ENCODE measurements around the gene TBL2.
"Not testable (repeated sequence)": the region's sequence is repeated elsewhere in the genome, so short reads cannot be mapped to it uniquely, and the experiment has no call there.

The TBL2 gene

DNA sequence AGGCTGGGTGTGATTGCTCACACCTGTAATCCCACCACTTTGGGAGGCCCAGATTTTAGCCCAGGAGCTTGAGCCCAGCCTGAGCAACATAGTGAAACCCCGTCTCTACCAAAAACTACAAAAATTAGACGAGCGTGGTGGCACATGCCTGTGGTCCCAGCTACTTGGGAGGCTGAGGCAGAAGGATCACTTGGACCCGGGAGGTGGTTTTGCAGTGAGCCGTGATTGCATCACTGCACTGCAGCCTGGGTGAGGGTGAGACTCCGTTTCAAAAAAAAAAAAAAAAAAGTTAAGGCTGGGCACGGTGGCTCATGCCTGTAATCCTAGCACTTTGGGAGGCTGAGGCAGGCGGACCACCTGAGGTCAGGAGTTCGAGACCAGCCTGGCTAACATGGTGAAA lies 2.6 kb upstream of the TBL2 start:
- not testable (repeated sequence) for H3K36me3 ChIP-seq (ENCODE audit: control insufficient read depth, insufficient read depth, low read length); H3K4me1 ChIP-seq (ENCODE audit: control insufficient read depth, insufficient read depth, low read length); H3K9me3 ChIP-seq (ENCODE audit: control insufficient read depth, insufficient read depth, low read length); H3K9ac ChIP-seq (ENCODE audit: low read depth, low read length); H3K4me3 ChIP-seq (ENCODE audit: low read depth, low read length)
- peaks cover 52% of the 10 kb centered on the region for H3K27me3 ChIP-seq (ENCODE audit: control insufficient read depth, insufficient read depth, low read length)

DNA sequence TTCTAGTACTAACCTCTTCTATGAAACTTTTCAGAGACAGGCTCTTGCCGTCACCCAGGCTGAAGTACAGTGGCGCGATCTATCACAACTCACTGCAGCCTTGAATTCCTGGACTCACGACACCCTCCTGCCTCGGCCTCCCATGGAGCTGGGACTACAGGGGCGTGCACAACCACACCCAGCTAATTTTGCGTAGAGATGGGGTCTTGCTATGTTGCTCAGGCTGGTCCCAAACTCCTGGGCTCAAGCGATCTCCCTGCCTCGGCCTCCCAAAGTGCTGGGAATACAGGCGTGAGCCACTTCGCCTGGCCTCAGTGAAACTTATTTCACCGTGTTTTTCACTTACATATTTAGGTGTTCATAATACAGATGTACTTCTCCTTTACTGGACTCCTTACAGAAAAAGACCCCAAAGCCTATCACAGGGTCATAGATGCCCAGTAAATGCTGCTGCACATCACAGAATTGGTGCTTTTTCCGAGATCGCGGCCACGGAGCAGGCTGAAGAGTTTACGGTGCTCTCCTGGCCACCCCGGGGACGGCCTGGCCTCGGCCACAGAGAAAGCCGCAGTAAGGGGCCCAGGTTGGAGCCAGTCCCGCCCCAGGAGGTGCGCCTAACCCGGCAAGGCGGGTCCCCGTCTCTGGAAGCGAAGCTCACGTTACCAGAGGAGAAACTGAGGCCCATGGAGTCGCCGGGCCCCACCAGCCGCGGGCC lies 595 bp downstream of the TBL2 start:
- H3K4me3 ChIP-seq (ENCODE audit: low read depth, low read length), result peak overlapping the region; percentile 79
- no peaks in the 10 kb centered on the region for H3K9me3 ChIP-seq (ENCODE audit: control insufficient read depth, insufficient read depth, low read length)
- H3K9ac ChIP-seq (ENCODE audit: low read depth, low read length), result peak overlapping the region; percentile 88
- H3K4me1 ChIP-seq (ENCODE audit: control insufficient read depth, insufficient read depth, low read length), result no peaks in the 10 kb centered on the region
- peaks cover 29% of the 10 kb centered on the region for H3K27me3 ChIP-seq (ENCODE audit: control insufficient read depth, insufficient read depth, low read length)
- peaks cover 16% of the 10 kb centered on the region for H3K36me3 ChIP-seq (ENCODE audit: control insufficient read depth, insufficient read depth, low read length)

DNA sequence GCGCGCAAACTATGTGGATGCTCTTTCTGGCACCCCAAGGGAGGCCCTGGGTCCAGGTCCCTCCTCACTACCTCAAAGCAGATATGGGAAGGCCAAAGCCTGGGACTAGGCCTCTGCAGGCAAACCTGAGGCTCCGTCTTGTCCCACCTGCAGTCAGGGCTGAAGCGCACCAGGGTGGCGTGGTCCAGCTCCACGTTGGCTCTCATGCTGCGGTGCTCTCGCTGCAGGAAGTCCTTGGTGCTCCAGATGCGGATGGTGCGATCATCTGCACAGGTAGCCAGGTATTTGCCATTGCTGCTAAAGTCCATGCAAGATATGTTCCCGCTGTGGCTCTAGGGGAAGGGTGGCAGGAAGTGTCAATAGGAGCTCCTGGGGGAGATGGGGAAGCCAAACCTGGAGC lies 4.6 kb downstream of the TBL2 start:
- Histone ChIP-seq H3K27me3 (ENCODE audit: control insufficient read depth, insufficient read depth, low read length) (peaks cover 7% of the 10 kb centered on the region), H3K4me3 (ENCODE audit: low read depth, low read length) (no peak overlapping the region), H3K36me3 (ENCODE audit: control insufficient read depth, insufficient read depth, low read length) (peaks cover 32% of the 10 kb centered on the region), H3K9me3 (ENCODE audit: control insufficient read depth, insufficient read depth, low read length) (no peaks in the 10 kb centered on the region), H3K4me1 (ENCODE audit: control insufficient read depth, insufficient read depth, low read length) (no peaks in the 10 kb centered on the region), H3K9ac (ENCODE audit: low read depth, low read length) (no peak overlapping the region)

DNA sequence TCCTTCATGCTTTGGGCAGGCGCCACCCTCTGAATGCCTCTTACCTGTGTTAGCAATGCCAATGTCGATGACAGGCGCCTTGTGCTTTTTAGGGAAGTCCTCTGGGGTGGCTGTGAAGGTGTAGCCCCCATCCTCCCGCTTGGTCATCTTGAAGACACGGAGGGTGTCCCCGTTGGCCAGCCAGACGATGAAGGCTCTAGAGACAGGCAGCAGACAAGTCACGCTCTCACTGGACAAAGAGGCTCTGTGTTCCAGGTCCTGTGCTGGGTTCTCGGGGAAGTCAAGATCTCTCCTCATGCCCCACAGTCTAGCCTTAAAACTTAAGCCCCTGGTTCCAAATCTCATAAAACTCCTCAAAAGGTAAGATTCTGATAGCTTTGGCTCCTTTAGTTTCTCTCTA lies 5.1 kb downstream of the TBL2 start:
- no peak overlapping the region for H3K4me3 ChIP-seq (ENCODE audit: low read depth, low read length)
- peaks cover 32% of the 10 kb centered on the region for H3K36me3 ChIP-seq (ENCODE audit: control insufficient read depth, insufficient read depth, low read length)
- H3K27me3 ChIP-seq (ENCODE audit: control insufficient read depth, insufficient read depth, low read length), result peaks cover 7% of the 10 kb centered on the region
- H3K9me3 ChIP-seq (ENCODE audit: control insufficient read depth, insufficient read depth, low read length), result no peaks in the 10 kb centered on the region
- H3K9ac ChIP-seq (ENCODE audit: low read depth, low read length), result no peak overlapping the region
- H3K4me1 ChIP-seq (ENCODE audit: control insufficient read depth, insufficient read depth, low read length), result no peaks in the 10 kb centered on the region

DNA sequence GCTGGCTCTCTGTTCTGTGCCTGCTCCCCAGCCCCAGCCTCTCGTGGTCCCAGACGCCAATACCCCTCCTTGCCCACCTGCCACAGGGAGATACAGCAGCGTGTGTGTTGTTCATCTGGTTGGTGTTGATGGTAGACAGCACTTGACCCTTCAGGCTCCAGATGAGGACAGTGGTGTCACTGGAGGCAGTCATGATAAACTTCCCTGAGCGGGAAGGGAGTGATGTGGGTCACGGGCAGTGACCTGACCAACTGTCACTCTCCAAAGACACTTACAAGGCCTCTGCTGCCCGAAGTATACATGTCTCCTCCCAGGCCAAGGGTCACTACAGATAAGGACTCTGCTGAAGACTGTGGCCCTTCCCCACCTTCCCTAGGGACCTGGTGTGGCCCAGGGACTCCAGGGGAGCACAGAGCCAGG lies 5.6 kb downstream of the TBL2 start:
- no peaks in the 10 kb centered on the region for H3K4me1 ChIP-seq (ENCODE audit: control insufficient read depth, insufficient read depth, low read length)
- no peak overlapping the region for H3K4me3 ChIP-seq (ENCODE audit: low read depth, low read length)
- H3K9me3 ChIP-seq (ENCODE audit: control insufficient read depth, insufficient read depth, low read length), result no peaks in the 10 kb centered on the region
- H3K9ac ChIP-seq (ENCODE audit: low read depth, low read length), result no peak overlapping the region
- H3K27me3 ChIP-seq (ENCODE audit: control insufficient read depth, insufficient read depth, low read length), result peaks cover 5% of the 10 kb centered on the region
- H3K36me3 ChIP-seq (ENCODE audit: control insufficient read depth, insufficient read depth, low read length), result peaks cover 32% of the 10 kb centered on the region

DNA sequence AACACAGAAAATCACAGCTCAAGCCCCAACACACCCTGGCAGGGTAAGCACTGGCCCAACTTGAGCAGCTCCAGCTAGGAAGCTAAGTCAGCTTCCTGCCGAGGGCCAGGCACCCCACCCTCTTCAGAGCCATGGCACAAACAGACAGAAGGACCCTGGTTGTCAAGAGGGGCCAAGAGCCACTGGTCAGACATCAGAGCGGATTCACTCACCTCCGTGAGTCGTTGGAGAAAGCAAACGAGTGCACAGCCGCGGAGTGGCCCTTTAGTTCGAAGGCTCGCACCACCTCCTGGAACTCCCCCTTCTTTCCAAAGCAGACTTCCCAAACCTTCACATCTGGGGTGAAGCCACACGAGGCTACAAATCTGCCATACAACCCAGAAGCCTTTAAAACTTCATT lies 7.4 kb downstream of the TBL2 start:
- H3K4me3 ChIP-seq (ENCODE audit: low read depth, low read length), result no peak overlapping the region
- no peak overlapping the region for H3K9ac ChIP-seq (ENCODE audit: low read depth, low read length)
- peaks cover 3% of the 10 kb centered on the region for H3K27me3 ChIP-seq (ENCODE audit: control insufficient read depth, insufficient read depth, low read length)
- H3K9me3 ChIP-seq (ENCODE audit: control insufficient read depth, insufficient read depth, low read length), result no peaks in the 10 kb centered on the region
- H3K4me1 ChIP-seq (ENCODE audit: control insufficient read depth, insufficient read depth, low read length), result no peaks in the 10 kb centered on the region
- H3K36me3 ChIP-seq (ENCODE audit: control insufficient read depth, insufficient read depth, low read length), result peaks cover 32% of the 10 kb centered on the region

DNA sequence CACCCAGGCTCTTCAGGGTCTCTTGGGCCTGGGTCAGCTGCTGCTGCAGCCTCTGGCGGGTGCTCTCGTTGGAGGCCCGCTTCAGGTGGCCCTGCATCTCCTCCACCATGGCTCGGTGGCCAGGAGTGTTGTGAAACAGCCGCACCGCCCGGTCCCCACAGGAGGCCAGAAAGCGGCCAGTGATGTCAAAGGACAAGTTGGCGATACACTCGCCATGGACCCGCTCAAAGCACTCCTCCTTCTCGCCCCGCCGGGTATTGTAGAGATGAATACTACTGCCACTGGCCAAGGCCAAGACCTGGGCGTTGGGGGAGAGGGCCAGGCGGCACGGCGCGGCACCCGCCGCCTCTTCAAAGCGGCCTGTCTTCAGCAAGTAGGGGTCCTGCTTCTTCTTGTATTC lies 7.9 kb downstream of the TBL2 start:
- Histone ChIP-seq H3K9me3 (ENCODE audit: control insufficient read depth, insufficient read depth, low read length) (no peaks in the 10 kb centered on the region), H3K36me3 (ENCODE audit: control insufficient read depth, insufficient read depth, low read length) (peaks cover 32% of the 10 kb centered on the region), H3K4me3 (ENCODE audit: low read depth, low read length) (no peak overlapping the region), H3K27me3 (ENCODE audit: control insufficient read depth, insufficient read depth, low read length) (peaks cover 4% of the 10 kb centered on the region), H3K9ac (ENCODE audit: low read depth, low read length) (no peak overlapping the region), H3K4me1 (ENCODE audit: control insufficient read depth, insufficient read depth, low read length) (no peaks in the 10 kb centered on the region)

DNA sequence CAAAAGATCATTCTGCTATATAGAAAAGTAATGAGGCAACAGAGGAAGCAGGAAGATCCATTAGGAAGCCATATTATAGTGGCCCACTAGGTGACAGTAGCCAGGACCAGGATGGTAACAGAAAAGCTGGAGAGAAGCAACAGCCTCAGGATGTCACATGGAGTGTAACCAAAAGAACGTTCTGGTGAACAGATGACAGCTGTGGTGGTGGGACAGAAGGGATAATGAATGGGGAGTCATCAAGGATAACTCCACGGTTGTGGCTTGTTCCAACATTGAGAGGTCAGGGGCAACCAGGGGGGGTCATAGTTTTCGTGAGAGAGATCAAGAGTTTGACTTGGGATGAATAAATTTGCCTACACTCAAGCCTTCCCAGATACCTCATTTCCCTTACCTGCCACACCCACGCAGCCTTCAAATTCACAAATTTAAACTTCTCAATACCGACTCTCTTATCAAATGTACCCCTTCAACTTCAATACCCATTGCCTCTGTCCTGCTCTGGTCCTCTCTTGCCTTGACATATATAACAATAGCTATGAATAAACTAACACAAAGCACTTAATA lies 9.3 kb downstream of the TBL2 start:
- Histone ChIP-seq H3K9me3 (ENCODE audit: control insufficient read depth, insufficient read depth, low read length) (no peaks in the 10 kb centered on the region), H3K9ac (ENCODE audit: low read depth, low read length) (no peak overlapping the region), H3K4me3 (ENCODE audit: low read depth, low read length) (no peak overlapping the region), H3K27me3 (ENCODE audit: control insufficient read depth, insufficient read depth, low read length) (peaks cover 4% of the 10 kb centered on the region), H3K4me1 (ENCODE audit: control insufficient read depth, insufficient read depth, low read length) (peaks cover 2% of the 10 kb centered on the region), H3K36me3 (ENCODE audit: control insufficient read depth, insufficient read depth, low read length) (peaks cover 26% of the 10 kb centered on the region)

DNA sequence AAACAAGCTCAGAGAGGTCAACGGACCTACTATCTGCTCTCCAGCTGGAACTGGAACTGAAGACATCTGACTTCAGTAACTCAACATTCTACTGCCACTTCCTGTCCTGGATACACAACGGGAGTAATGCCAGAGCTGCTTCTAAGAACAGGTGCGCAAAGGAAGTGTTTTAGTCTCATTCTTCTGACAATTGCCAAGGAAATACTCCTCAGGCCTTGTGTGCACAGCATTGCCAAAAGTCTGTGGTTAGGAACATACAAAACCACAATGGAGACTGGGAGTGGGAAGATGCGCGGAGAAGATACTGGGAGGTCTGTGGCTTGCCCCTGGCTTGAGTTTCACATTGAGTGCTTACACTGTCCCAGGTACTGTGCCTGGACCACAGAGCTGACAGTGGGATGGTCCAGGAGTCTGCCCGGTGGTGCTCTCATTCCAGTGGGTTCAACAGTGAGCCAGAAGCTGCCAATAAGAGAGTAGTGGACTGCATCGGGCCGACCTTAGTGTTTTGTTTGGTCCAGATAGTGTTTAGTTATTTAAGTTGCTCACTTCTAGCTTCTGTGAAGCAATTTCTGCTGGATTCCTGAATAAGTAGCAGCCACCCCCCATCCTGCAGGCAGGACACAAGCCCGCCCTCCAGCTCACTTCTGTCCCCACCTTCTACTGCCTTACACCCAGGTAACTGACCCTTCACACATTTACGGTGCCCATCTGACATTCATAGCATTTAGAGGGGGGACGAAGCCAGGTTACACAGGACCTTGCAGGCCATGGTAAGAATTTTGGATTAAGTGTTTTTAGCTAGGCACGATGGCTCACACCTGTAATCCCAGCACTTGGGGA lies 10.3 kb downstream of the TBL2 start:
- Histone ChIP-seq H3K36me3 (ENCODE audit: control insufficient read depth, insufficient read depth, low read length) (peaks cover 19% of the 10 kb centered on the region), H3K27me3 (ENCODE audit: control insufficient read depth, insufficient read depth, low read length) (peaks cover 4% of the 10 kb centered on the region), H3K4me1 (ENCODE audit: control insufficient read depth, insufficient read depth, low read length) (peaks cover 2% of the 10 kb centered on the region)

DNA sequence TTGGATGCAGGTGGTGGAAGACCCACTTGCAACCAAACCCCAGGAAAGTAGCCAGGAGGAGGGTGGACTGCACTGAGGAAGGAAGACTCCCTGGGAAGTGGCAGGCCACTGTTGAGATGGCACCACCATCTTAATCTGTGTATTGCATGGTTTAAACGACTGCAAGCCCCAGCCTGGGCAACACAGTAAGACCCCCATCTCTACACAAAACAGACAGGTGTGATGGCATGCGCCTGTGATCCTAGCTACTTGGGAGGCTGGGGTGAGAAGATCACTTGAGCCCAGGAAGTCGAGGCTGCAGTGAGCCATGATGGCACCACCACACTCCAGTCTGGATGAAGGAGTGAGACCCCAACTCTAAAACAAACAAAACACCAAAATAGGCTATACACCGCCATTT lies 11.2 kb downstream of the TBL2 start:
- H3K27me3 ChIP-seq (ENCODE audit: control insufficient read depth, insufficient read depth, low read length), result peaks cover 4% of the 10 kb centered on the region
- no peak overlapping the region for H3K4me3 ChIP-seq (ENCODE audit: low read depth, low read length)
- H3K36me3 ChIP-seq (ENCODE audit: control insufficient read depth, insufficient read depth, low read length), result peaks cover 11% of the 10 kb centered on the region
- peaks cover 2% of the 10 kb centered on the region for H3K4me1 ChIP-seq (ENCODE audit: control insufficient read depth, insufficient read depth, low read length)
- no peaks in the 10 kb centered on the region for H3K9me3 ChIP-seq (ENCODE audit: control insufficient read depth, insufficient read depth, low read length)
- H3K9ac ChIP-seq (ENCODE audit: low read depth, low read length), result no peak overlapping the region

More for the DNA sequence above, 10.3 kb downstream of the TBL2 start:
- Histone ChIP-seq H3K9ac (ENCODE audit: low read depth, low read length) (no peak overlapping the region), H3K4me3 (ENCODE audit: low read depth, low read length) (no peak overlapping the region), H3K9me3 (ENCODE audit: control insufficient read depth, insufficient read depth, low read length) (no peaks in the 10 kb centered on the region)

DNA sequence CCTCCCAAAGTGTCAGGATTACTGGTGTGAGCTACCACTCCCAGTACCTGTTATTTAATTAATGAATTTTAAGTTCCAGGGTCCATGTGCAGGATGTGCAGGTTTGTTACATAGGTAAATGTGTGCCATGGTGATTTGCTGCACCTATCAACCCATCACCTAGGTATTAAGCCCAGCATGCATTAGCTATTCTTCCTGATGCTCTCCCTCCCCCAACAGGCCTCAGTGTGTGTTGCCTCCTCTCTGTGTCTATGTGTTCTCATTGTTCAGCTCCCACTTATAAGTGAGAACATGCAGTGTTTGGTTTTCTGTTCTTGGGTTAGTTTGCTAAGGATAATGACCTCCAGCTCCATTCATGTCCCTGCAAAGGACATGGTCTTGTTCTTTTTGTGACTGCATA lies 11.9 kb downstream of the TBL2 start:
- H3K4me1 ChIP-seq (ENCODE audit: control insufficient read depth, insufficient read depth, low read length); H3K9me3 ChIP-seq (ENCODE audit: control insufficient read depth, insufficient read depth, low read length); H3K4me3 ChIP-seq (ENCODE audit: low read depth, low read length); H3K9ac ChIP-seq (ENCODE audit: low read depth, low read length); H3K27me3 ChIP-seq (ENCODE audit: control insufficient read depth, insufficient read depth, low read length); H3K36me3 ChIP-seq (ENCODE audit: control insufficient read depth, insufficient read depth, low read length): not testable (repeated sequence)

Measured in iPS-15b (cell line).